HL-60 (cell line): Measurements from ENCODE around the gene SELENOT.
A peak's percentile ranks its signal among the peaks of the same experiment; 100 is the strongest.

Experiments used
- DNase-seq, 2 experiments: peaks; one replicate each; pipeline ENCODE4 v3.0.0-alpha.2; 2010 to 2020; ENCODE audit warnings: low read depth in 1 of 2, low spot score in 1 of 2
- H3K27ac ChIP-seq: fragments of 250-450 bp; sonication (Bioruptor Pico); replicated peaks from 2 replicates; pipeline ENCODE4 v1.5.1; 2020; ENCODE audit warnings: mild to moderate bottlenecking, moderate library complexity
- H3K27me3 ChIP-seq: fragments of 250-450 bp; sonication (Bioruptor Pico); 2 replicates; pipeline ENCODE4 v1.5.1; 2021; ENCODE audit warnings: mild to moderate bottlenecking, moderate library complexity; ENCODE audit not compliant: insufficient read depth, poor library complexity, severe bottlenecking
- H3K4me3 ChIP-seq: replicated peaks from 2 replicates; pipeline ENCODE4 v1.5.1; 2011; ENCODE audit warnings: mild to moderate bottlenecking, control low read depth, low read length; ENCODE audit not compliant: insufficient read depth
- CTCF ChIP-seq: IDR thresholded peaks from one replicate; pipeline ENCODE4 v1.5.1; 2011; ENCODE audit warnings: low read length, control low read depth, inconsistent platforms; ENCODE audit not compliant: insufficient read depth
- GABPA ChIP-seq: IDR thresholded peaks from 2 replicates; pipeline ENCODE4 v1.6.1; 2012; ENCODE audit warnings: low read depth
- POLR2AphosphoS5 ChIP-seq: IDR thresholded peaks from 2 replicates; pipeline ENCODE4 v1.6.1; 2012; ENCODE audit warnings: low read depth
- REST ChIP-seq: IDR thresholded peaks from 2 replicates; pipeline ENCODE4 v1.6.1; 2012; ENCODE audit warnings: low read depth; ENCODE audit not compliant: insufficient replicate concordance
- SPI1 ChIP-seq: IDR thresholded peaks from 2 replicates; pipeline ENCODE4 v1.6.1; 2012; ENCODE audit warnings: low read depth, mild to moderate bottlenecking, borderline replicate concordance
- long read RNA-seq: library from polyadenylated mRNA; unstranded; transcript quantifications from one replicate; pipeline ENCODE4 v2.0.0, GENCODE V29; 2020

Gene SELENOT
- long read RNA-seq, transcript SELENOT-202 (6 exons, 3,469 nt): major isoform, 366 of 470 reads
- long read RNA-seq, transcript SELENOT-203 (7 exons, 944 nt): minor isoform, 14 of 470 reads
- long read RNA-seq, transcript SELENOT-205 (6 exons, 1,078 nt): minor isoform, 73 of 470 reads
- long read RNA-seq, partial matches to known transcripts: 5 of 470 reads
- long read RNA-seq, other reads (novel, unspliced or antisense): 12 of 470 reads

- Histone ChIP-seq H3K27ac (peak within 1 kb of the TSS; percentile 79), H3K27me3 (no peaks in the 10 kb centered on the region), H3K4me3 (peak within 1 kb of the TSS; percentile 79)
- DNase-seq: peak; percentile 90
- no peak for TF ChIP-seq SPI1
- peak; percentile 72 for TF ChIP-seq REST
- peak; percentile 95 for TF ChIP-seq POLR2AphosphoS5
These were observed at the start of gene SELENOT for GRCh38 chr3:150603153-150603979. Gene SELENOT (plus strand): TSS chr3:150603321. CDS start chr3:150603363, 42 bp downstream.

- H3K27me3 ChIP-seq: no peaks in the 10 kb centered on the region
- TF ChIP-seq GABPA: no peak
- TF ChIP-seq REST: no peak
- no peak for TF ChIP-seq CTCF
- TF ChIP-seq SPI1: no peak
- no peak for TF ChIP-seq POLR2AphosphoS5
- no peak overlapping the region for H3K4me3 ChIP-seq
- H3K27ac ChIP-seq: no peak overlapping the region
- no peak for DNase-seq
These were observed 47.2 kb upstream of the SELENOT start for GRCh38 chr3:150555859-150556436.

GRCh38 chr3:150556792-150557191, 46.3 kb upstream of the SELENOT start:
- TF ChIP-seq SPI1: no peak
- TF ChIP-seq CTCF: no peak
- TF ChIP-seq GABPA: no peak
- no peak for TF ChIP-seq POLR2AphosphoS5
- no peak for TF ChIP-seq REST
- no peak overlapping the region for H3K4me3 ChIP-seq
- no peak for DNase-seq
- no peak overlapping the region for H3K27ac ChIP-seq
- no peaks in the 10 kb centered on the region for H3K27me3 ChIP-seq
